Astrocyte of the spinal cord (primary cell): ENCODE data around the gene CST1.

ENCODE experiments used
- DNase-seq: peaks from one replicate; pipeline ENCODE4 v3.0.0; 2011; ENCODE audit warnings: low read depth, low spot score
- H3K4me3 ChIP-seq: 2 replicates; pipeline ENCODE4 v1.5.1; 2011; ENCODE audit warnings: low read depth, mild to moderate bottlenecking, low read length, moderate library complexity
- CTCF ChIP-seq: IDR thresholded peaks from 2 replicates; pipeline ENCODE4 v1.5.1; 2012; ENCODE audit warnings: low read depth, mild to moderate bottlenecking, low read length, inconsistent platforms
- in situ Hi-C: cut with HindIII; loops from 2 replicates; pipeline ENCODE4 v1.10.0; 2017; ENCODE audit warnings: low sequenced_read_pairs

Gene CST1

GRCh38 chr20:23700931-23701330, 49.8 kb downstream of the CST1 start:
- in situ Hi-C loops, result no loop called here
- no peak for TF ChIP-seq CTCF
- DNase-seq, result no peak
- no peak overlapping the region for H3K4me3 ChIP-seq

DNA sequence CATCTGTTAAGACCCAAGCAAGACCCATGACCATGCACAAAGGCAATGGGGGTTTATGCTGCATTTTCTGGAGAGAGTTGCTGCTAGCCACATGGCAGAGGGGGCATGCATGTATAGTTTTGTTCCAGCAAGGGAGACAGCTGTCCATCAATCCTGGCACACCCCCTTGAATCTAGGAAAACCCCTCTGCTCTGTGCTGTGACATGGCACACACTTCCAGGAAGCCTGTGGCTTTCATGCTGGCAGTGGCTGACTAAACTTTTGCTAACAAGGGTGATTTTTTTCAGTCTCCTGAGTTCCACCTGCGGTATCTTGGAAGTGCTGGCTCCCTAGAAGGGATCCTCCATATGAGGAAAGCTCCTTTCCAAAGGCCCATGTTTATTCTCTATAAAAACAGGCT, 52.8 kb downstream of the CST1 start:
- H3K4me3 ChIP-seq, result no peak overlapping the region
- in situ Hi-C loops, result no loop called here
- no peak for DNase-seq
- TF ChIP-seq CTCF, result no peak
